PFSK-1 (cell line): ENCODE data around the gene SLC2A6.

Experiments used
- POLR2AphosphoS5 ChIP-seq: IDR thresholded peaks from 2 replicates; pipeline ENCODE4 v1.6.1; 2012; ENCODE audit warnings: low read depth, mild to moderate bottlenecking, control low read depth, low read length, moderate library complexity
- TF ChIP-seq, protein P1 (sequence below), 2 experiments: IDR thresholded peaks; 2 replicates each; pipeline versions ENCODE4 v1.6.1 to v1.8.0; 2011 to 2012; ENCODE audit warnings: low read depth in 2 of 2, low read length in 2 of 2, control low read depth in 1 of 2, inconsistent platforms in 1 of 2, mild to moderate bottlenecking in 1 of 2, moderate library complexity in 1 of 2; ENCODE audit not compliant: insufficient read depth in 1 of 2

DNA sequence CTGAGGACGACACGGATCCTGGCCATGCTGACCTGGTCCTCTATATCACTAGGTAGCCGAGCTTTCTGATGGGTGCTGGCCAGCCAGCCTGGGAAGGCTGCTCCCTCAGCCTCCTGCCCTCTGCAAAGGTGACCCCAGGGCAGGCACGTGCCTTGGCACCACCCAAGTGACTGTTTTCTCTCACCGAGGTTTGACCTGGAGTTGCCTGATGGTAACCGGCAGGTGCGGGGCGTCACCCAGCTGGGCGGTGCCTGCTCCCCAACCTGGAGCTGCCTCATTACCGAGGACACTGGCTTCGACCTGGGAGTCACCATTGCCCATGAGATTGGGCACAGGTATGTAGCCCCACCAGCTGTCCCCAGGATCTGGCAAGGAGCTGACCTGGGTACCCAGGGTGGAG, 52.9 kb downstream of the SLC2A6 start:
- no peak for TF ChIP-seq POLR2AphosphoS5
- TF ChIP-seq, protein P1, sequence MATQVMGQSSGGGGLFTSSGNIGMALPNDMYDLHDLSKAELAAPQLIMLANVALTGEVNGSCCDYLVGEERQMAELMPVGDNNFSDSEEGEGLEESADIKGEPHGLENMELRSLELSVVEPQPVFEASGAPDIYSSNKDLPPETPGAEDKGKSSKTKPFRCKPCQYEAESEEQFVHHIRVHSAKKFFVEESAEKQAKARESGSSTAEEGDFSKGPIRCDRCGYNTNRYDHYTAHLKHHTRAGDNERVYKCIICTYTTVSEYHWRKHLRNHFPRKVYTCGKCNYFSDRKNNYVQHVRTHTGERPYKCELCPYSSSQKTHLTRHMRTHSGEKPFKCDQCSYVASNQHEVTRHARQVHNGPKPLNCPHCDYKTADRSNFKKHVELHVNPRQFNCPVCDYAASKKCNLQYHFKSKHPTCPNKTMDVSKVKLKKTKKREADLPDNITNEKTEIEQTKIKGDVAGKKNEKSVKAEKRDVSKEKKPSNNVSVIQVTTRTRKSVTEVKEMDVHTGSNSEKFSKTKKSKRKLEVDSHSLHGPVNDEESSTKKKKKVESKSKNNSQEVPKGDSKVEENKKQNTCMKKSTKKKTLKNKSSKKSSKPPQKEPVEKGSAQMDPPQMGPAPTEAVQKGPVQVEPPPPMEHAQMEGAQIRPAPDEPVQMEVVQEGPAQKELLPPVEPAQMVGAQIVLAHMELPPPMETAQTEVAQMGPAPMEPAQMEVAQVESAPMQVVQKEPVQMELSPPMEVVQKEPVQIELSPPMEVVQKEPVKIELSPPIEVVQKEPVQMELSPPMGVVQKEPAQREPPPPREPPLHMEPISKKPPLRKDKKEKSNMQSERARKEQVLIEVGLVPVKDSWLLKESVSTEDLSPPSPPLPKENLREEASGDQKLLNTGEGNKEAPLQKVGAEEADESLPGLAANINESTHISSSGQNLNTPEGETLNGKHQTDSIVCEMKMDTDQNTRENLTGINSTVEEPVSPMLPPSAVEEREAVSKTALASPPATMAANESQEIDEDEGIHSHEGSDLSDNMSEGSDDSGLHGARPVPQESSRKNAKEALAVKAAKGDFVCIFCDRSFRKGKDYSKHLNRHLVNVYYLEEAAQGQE (IDR thresholded peaks at IDR 0.05; ENCODE audit: insufficient read depth in 1 of 2, low read depth in 2 of 2, low read length in 2 of 2): no peak
